MM.1S (cell line): ENCODE measurements around the gene RTL5.

Experiments used
- EZH2 ChIP-seq: fragments of 300-600 bp; sonication (generic); optimal IDR thresholded peaks from 2 replicates; pipeline ENCODE3; 2017; ENCODE audit warnings: low read depth, mild to moderate bottlenecking, antibody characterized with exemption, low read length, mixed read lengths
- TF ChIP-seq, protein P1 (sequence below): fragments of 300-600 bp; sonication (generic); IDR thresholded peaks from 2 replicates; pipeline ENCODE4 v1.5.1; 2016; ENCODE audit warnings: antibody characterized with exemption, low read length, mixed read lengths

DNA sequence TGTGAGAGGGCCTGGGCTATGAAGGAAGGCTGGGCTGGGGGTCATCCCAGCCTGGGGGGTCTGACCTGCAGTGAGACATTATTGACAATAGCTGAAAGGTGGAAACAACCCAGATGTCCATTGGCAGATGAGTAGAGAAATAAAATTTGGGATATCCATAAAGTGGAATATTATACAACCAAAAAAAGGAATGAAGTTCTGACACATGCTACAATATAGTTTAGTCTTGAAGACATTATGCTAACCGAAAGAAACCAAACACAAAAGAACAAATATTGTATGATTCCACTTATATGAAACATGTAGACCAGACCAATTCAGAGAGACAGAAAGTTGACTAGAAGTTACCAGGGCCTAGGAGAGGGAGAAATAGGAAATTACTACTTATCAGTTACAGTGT is 44.7 kb downstream of the RTL5 start:
- TF ChIP-seq, protein P1, sequence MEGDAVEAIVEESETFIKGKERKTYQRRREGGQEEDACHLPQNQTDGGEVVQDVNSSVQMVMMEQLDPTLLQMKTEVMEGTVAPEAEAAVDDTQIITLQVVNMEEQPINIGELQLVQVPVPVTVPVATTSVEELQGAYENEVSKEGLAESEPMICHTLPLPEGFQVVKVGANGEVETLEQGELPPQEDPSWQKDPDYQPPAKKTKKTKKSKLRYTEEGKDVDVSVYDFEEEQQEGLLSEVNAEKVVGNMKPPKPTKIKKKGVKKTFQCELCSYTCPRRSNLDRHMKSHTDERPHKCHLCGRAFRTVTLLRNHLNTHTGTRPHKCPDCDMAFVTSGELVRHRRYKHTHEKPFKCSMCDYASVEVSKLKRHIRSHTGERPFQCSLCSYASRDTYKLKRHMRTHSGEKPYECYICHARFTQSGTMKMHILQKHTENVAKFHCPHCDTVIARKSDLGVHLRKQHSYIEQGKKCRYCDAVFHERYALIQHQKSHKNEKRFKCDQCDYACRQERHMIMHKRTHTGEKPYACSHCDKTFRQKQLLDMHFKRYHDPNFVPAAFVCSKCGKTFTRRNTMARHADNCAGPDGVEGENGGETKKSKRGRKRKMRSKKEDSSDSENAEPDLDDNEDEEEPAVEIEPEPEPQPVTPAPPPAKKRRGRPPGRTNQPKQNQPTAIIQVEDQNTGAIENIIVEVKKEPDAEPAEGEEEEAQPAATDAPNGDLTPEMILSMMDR, result no peak
- TF ChIP-seq EZH2, result no peak
